Measurements from ENCODE around the gene TTC29. TPM values are rescaled to one million over a fixed set of nuclear protein-coding genes. Genes with fewer than 3 reads are reported as not detected.
"Not testable (repeated sequence)": the region's sequence is repeated elsewhere in the genome, so short reads cannot be mapped to it uniquely, and the experiment has no call there.

Gene TTC29
- total RNA-seq, 1 experiment from 2014 or later = 0.29 TPM

DNA sequence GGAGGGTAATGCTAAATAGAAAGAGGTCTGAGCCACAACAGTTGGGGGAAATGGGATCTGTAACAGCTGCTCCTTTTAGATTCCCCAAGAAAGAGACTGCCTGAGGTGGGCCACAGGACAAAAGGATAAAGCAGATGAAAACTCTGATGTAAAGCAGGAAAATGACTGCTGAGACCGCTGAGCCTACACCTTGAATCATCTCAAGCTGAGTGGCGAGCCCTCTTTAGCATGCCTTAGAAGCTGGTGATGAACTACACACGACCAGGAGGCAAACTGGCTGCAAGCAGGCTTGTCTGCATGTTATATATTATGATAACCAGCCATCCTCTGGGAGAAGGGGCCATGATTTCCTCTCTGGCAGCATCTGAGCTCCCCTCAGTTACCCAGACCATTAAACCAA is 88.4 kb downstream of the TTC29 start:
- no peak for DNase-seq (ENCODE audit: low read depth)

DNA sequence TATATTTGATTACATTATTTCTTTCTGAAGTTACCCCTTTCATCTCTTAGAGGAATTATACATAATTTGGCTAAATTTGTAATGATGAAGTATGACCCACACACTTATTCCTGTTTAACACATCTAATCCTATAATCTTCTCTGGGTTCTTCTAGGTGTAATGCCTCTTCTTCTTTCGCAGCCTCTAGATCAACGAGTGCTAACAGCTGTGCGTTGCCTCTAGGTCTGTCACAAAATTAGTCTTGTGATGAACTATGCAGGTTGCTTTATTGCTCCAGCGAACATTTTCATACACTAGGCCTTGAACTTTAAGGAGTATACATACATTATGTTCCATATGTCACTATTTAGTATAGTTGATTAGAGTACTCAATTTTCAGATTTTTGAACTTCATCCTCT is 89.9 kb downstream of the TTC29 start:
- no peak for DNase-seq (ENCODE audit: low read depth)

- DNase-seq (ENCODE audit: low read depth) = no peak
Measured at GRCh38 chr4:146852360-146852759, 93.3 kb downstream of the TTC29 start.

DNA sequence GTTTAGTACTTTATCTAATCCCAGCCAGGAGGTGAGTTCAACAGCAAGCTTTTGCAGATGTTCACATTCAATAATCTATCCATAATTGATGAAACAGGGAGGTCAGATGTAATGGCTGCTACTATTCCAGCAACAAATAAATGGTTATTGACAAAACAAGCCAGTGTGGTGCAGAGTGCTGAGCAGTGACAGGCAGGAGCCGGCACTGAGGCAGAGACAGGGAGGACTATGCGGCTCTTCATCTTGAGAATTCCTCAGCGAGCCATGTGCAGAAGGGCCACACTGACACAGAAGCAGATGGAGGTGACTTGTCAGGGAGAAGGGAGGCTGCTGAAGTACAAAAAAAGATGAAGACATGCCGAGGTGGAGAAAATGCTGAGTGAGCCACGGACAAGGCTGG is 98.3 kb downstream of the TTC29 start:
- DNase-seq (ENCODE audit: low read depth) = no peak

DNA sequence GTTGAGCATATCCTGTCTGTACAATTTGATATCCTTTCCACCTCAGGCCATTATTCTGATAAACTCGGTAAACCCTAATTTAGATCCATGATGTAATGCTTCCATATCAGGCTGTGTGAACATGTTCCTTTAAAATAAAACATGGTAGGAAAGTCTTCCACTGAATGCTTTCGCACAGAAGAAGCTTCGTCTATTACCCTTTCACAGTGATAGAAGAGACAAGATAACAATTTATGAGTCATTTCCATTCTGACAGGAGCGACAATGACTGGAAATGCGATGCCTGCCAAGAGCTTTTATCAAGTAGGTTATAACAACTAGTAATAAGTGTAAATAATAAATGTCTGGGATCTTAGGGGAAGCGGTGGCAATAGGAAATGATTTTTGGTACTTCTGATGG is 98.8 kb downstream of the TTC29 start:
- no peak for DNase-seq (ENCODE audit: low read depth)

DNA sequence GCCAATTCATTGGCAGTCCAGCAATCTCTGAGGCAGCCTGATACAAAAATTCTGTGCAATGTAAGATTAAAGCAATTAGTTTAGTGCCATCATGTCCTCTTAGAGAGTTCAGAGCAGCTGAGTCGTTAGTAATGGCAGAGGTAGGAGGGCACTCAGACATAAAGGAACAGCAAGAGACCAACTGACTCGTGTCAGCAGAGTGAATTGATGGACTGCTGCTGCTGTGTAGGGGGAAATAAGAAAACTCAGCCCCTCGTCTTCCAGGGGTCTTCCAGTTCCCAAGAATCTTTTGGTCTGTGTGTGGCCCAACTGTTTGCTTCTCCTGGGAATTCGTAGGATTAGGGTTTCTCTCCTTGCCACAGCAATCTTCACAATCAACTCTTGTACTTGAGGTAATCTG is 100.9 kb downstream of the TTC29 start:
- no peak for DNase-seq (ENCODE audit: low read depth)

DNA sequence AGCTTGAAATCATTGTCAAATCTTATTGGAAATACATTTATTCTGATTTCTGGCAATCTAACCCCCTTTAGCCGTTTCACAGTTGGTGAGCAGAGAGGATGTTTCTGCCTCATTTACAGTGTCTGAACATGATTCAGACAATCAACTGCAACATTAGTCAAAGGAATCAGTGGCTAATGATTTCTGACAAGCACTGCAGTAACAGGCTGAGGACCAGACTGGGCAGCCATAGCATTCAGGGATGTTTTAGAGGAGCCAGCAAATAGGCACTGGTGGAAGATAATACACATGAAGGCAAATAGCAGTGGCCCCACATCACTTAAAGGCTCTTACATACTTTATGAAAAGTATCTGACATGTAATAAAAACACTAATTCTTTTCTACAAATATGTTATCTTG is 102.8 kb downstream of the TTC29 start:
- no peak for DNase-seq (ENCODE audit: low read depth)

GRCh38 chr4:146840731-146841130 is 104.9 kb downstream of the TTC29 start:
- no peak for DNase-seq (ENCODE audit: low read depth)

GRCh38 chr4:146835096-146835495 is 110.6 kb downstream of the TTC29 start:
- DNase-seq (ENCODE audit: low read depth) = no peak

GRCh38 chr4:146834263-146835034 is 111.2 kb downstream of the TTC29 start:
- DNase-seq (ENCODE audit: low read depth) = no peak

DNA sequence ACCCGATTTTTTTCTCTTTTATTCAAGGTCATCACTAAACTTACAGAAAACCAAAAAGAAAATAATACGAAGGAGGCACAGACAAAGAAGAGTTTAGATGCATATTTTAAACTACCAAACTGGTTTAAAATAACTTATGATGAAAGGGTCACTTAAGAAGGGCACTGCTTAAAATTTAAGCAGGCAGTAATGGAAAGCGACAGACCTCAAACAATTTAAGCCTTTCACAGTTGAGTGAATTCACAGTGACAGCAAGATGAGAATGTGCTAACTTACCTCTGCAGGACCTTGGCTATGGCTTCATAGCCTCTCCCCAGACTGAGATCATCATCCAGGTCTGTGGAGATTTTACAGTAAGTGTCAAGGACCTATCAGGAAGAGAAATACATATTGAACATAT is 112.1 kb downstream of the TTC29 start:
- DNase-seq (ENCODE audit: low read depth) = no peak

DNA sequence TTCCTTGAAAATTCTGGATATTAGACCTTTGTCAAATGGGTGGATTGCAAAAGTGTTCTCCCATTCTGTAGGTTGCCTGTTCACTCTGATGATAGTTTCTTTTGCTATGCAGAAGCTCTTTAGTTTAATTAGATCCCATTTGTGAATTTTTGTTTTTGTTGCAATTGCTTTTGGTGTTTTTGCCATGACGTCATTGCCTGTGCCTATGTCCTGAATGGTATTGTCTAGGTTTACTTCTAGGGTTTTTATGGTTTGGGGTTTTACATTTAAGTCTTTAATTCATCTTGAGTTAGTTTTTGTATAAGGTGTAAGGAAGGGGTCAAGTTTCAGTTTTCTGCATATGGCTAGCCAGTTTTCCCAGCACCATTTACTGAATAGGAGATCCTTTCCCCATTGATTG is 122.7 kb downstream of the TTC29 start:
- DNase-seq (ENCODE audit: low read depth) = not testable (repeated sequence)

DNA sequence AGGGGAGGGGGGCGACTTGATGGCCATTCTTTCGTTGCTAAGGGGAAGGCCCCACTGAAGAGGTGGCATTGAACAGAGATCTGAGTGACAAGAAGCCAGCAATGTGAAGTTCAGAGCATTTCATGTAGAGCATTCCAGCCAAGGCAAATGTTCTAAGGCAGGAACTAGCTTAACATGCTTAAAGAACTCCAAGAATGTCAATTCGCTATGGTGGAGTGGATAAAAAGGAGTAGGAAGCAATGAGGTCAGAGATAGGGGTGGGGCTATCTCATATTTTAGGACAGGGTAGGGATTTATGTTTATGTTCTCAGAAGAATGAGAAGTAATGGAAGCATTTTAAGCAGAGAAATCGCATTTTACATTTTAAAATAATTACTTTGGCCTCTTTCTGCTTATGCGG is 130.9 kb downstream of the TTC29 start:
- DNase-seq (ENCODE audit: low read depth) = no peak

DNA sequence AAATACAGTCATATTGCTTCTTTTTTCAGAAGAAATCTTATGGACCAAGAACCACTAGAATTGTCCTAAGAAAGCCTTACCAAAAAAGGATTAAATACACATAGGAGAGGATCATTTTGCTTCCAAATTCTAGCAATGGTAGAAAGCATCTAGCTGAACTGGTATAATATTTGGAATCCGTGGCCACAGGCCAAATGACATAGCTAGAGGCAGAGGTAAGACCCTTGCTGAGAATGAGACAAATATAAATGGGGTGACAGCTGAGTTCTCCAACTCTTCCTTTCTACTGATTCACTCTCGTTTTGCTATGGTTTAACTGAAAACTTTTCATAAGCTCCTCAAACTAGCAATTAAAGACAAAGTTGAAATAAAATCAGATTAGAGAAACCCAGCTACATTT is 150.0 kb downstream of the TTC29 start:
- DNase-seq (ENCODE audit: low read depth) = no peak

- no peak for DNase-seq (ENCODE audit: low read depth)
Measured at GRCh38 chr4:146793727-146794126, 151.9 kb downstream of the TTC29 start.

DNA sequence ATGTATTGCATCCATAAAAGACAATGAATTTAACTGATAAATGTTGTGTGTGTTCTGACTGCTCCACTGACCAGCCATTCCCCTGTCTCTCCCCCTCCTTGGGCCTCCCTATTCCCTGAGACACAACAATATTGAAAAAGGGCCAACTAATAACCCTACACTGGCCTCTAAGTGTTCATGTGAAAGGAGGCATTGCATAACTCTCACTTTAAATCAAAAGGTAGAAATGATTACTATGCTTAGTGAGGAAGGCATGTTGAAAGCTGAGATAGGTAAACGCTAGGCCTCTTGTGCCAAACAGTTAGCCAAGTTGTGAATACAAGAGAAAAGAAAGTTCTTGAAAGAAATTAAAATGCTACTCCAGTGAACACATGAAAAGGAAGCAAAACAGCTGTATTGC is 154.2 kb downstream of the TTC29 start:
- no peak for DNase-seq (ENCODE audit: low read depth)

DNA sequence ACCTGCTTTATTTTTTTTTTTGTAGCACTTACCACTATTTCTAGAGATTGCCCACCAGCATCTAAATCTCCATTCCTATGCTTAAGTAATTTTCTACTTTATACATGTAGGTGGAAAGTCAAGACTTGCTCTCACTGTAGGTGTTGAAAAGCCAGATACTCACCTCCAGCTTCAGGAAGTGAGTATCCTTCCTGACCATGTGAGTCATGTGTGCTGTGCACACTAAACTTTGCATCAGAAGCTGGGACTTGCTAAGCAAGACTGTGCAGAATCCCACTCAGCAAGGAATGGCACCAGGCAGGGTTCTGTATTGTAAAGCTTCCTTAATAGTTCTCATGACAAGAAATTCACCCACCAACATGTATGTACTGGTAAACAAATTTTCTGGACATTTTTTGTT is 155.1 kb downstream of the TTC29 start:
- DNase-seq (ENCODE audit: low read depth) = peak; percentile 60

DNA sequence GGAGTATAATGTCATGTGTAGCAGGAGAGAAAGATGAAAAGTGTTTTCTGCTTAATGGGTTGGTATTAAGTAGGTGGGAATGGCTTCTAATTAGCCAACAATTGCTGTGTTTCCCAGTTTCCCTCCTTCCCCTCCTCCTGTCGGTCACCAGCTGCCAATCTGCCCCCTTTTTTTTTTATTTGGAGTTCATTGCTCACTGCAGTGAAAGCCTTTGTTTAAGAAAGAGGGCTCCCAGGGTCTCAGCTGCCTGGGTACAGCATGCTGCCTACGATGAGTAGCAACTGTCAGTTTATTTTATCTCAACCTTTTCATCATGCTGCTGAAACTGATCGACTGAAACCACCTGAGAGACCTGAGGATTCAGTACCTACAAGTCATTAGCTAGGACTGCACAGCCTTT is 157.9 kb downstream of the TTC29 start:
- no peak for DNase-seq (ENCODE audit: low read depth)

DNA sequence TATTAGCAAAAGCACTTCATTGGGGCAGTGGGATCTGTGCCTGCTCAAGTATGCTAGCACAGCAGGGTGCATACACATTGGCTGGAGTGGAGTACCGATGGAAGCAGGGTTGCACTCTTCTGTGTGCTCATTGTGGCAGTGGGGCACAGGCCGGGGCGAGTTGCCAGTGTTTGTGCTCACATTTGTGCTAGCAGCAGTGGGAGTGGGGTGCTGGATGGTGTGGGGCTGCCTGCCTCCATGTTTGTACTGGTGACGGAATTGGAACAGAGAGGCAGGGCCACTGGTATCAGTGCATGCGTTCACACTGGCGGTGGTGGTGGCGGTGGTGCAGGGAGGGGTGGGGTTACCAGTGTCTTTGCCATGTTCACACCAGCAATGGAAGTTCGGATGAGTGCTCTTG is 169.0 kb downstream of the TTC29 start:
- DNase-seq (ENCODE audit: low read depth) = no peak

- no peak for DNase-seq (ENCODE audit: low read depth)
Measured at GRCh38 chr4:146763560-146763959, 182.1 kb downstream of the TTC29 start.

- no peak for DNase-seq (ENCODE audit: low read depth)
Measured at GRCh38 chr4:146762016-146762415, 183.6 kb downstream of the TTC29 start.

- no peak for DNase-seq (ENCODE audit: low read depth)
Measured at GRCh38 chr4:146742416-146742815, 203.2 kb downstream of the TTC29 start.

DNA sequence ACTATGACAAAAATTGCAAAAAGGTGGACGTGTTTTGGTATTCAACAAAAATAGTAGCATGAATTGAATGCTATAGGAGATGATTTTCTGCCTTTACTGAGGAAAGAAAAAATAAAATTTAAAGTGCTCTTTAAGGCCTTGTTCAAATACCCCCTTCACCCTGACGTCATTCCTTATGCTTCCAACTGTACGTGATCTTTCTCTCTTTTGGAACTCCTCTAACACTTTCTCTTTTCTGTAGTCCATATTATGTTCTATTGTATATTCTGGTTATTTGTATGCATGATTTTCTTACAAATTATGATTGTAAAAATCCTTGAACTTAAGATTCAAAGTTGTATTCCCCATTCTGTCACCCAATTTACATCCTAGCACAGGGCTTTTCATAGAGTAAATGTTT is 206.5 kb downstream of the TTC29 start:
- no peak for DNase-seq (ENCODE audit: low read depth)

- not testable (repeated sequence) for DNase-seq (ENCODE audit: low read depth)
Measured at GRCh38 chr4:146723519-146723918, 222.1 kb downstream of the TTC29 start.

Data from HT1080 (cell line).